Neural progenitor cell (in vitro differentiated cells): ENCODE data around the gene RHCG. TPM values are rescaled to one million over a fixed set of nuclear protein-coding genes. Genes with fewer than 3 reads are reported as not detected.

Source experiments
- DNase-seq: peaks from one replicate; pipeline ENCODE4 v3.0.0-alpha.2; 2016; ENCODE audit warnings: low spot score
- H2AFZ ChIP-seq: fragments of 200-600 bp; sonication (generic); replicated peaks from 2 replicates; pipeline ENCODE4 v1.6.1; 2016; ENCODE audit warnings: antibody characterized with exemption
- H3F3A ChIP-seq: fragments of 200-600 bp; sonication (generic); 2 replicates; pipeline ENCODE4 v1.6.1; 2016; ENCODE audit warnings: antibody characterized with exemption, low read depth
- H3K27ac ChIP-seq: fragments of 200-600 bp; sonication (generic); 2 replicates; pipeline ENCODE4 v1.5.1; 2016; ENCODE audit warnings: mild to moderate bottlenecking
- H3K27me3 ChIP-seq: fragments of 200-600 bp; sonication (generic); 2 replicates; pipeline ENCODE4 v1.6.1; 2016; ENCODE audit warnings: mild to moderate bottlenecking, moderate library complexity
- H3K36me3 ChIP-seq: fragments of 200-600 bp; sonication (generic); 2 replicates; pipeline ENCODE4 v1.5.1; 2016
- H3K4me1 ChIP-seq: fragments of 200-600 bp; sonication (generic); 2 replicates; pipeline ENCODE4 v1.6.1; 2016; ENCODE audit warnings: mixed run types
- H3K4me2 ChIP-seq: fragments of 200-600 bp; sonication (generic); 2 replicates; pipeline ENCODE4 v1.6.1; 2016
- H3K4me3 ChIP-seq: fragments of 200-600 bp; sonication (generic); 2 replicates; pipeline ENCODE4 v1.5.1; 2016
- H3K79me2 ChIP-seq: fragments of 200-600 bp; sonication (generic); 2 replicates; pipeline ENCODE4 v1.6.1; 2016; ENCODE audit warnings: low read depth
- H3K9ac ChIP-seq: fragments of 200-600 bp; sonication (generic); 2 replicates; pipeline ENCODE4 v1.6.1; 2016
- H3K9me3 ChIP-seq: fragments of 200-600 bp; sonication (generic); 2 replicates; pipeline ENCODE4 v1.5.1; 2016; ENCODE audit warnings: low read depth
- H4K20me1 ChIP-seq: fragments of 200-600 bp; sonication (generic); 2 replicates; pipeline ENCODE4 v1.6.1; 2016; ENCODE audit warnings: low read depth
- H3K27ac Mint-ChIP-seq: 3 replicates; pipeline ENCODE4 v1.8.0; 2021; ENCODE audit warnings: mixed read lengths
- H3K27me3 Mint-ChIP-seq: 2 replicates; pipeline ENCODE4 v1.8.0; 2022; ENCODE audit warnings: low read depth, mild to moderate bottlenecking, inconsistent platforms, moderate library complexity, mixed read lengths; ENCODE audit not compliant: insufficient read depth
- H3K36me3 Mint-ChIP-seq: 3 replicates; pipeline ENCODE4 v1.8.0; 2021; ENCODE audit warnings: mixed read lengths
- H3K4me1 Mint-ChIP-seq: 3 replicates; pipeline ENCODE4 v1.8.0; 2021; ENCODE audit warnings: mixed read lengths
- H3K4me3 Mint-ChIP-seq: 3 replicates; pipeline ENCODE4 v1.8.0; 2021; ENCODE audit warnings: mild to moderate bottlenecking, moderate library complexity, mixed read lengths
- H3K9me3 Mint-ChIP-seq: 3 replicates; pipeline ENCODE4 v1.8.0; 2020; ENCODE audit warnings: mixed read lengths
- EZH2 ChIP-seq: fragments of 200-600 bp; sonication (generic); IDR thresholded peaks from 2 replicates; pipeline ENCODE4 v1.6.1; 2017; ENCODE audit warnings: antibody characterized with exemption, mild to moderate bottlenecking, moderate library complexity
- EZH2phosphoT487 ChIP-seq: fragments of 200-600 bp; sonication (generic); IDR thresholded peaks from 2 replicates; pipeline ENCODE4 v1.6.1; 2017; ENCODE audit warnings: antibody characterized with exemption
- total RNA-seq: library from RNA; depleted of rRNA; stranded (reverse); fragments of >200 nt; gene quantifications from 2 replicates; pipeline ENCODE4 v1.2.3, GENCODE V29; 2015; ENCODE audit warnings: low replicate concordance
- TF ChIP-seq, protein P1 (sequence below): fragments of 200-600 bp; sonication (generic); IDR thresholded peaks from 2 replicates; pipeline ENCODE4 v1.5.1; 2017; ENCODE audit warnings: antibody characterized with exemption, mild to moderate bottlenecking

Gene RHCG
- total RNA-seq, 1 donor from 2014 or later, result not detected

DNA sequence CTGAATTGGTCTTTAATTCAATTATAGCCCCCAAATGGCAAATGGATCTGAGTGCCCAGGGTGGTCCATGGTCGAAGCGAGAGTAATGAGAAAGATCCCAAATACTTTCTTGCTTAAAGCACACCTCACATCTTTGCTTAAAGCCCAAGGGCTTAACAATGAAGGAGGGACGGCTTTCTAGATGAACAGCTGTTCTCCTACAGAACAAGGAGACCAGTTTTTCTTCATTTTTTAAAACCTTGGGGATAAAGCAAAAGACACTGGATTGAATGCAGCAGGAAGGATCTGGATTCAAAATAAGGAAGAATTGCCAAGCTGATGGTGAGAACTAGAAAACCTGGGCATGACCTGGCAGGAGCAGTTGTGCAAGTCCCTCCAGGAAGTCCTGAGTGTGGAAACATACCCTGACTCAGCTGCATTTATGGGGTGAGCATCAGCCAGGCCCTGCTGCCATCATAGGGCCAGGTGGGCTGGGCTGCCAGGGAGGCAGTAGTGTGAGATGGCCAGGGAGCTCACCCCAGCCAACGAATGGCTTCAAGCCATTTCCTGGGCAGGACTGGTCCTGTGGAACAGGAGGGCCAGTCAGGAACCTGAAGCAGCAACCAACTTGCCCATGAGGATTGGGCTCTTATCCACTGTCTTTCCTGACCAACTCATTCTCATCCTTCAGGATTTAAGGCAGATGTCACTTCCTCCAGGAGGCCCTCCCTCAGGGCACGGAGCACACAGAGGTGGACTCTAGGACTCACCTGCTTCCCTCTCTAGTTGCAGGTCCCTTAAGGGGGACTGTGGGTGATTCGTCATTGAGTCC, 18.4 kb upstream of the RHCG start:
- Histone ChIP-seq H3K36me3 (no peaks in the 10 kb centered on the region), H3K27me3 (no peaks in the 10 kb centered on the region), H3K9me3 (no peaks in the 10 kb centered on the region), H3F3A (no peaks in the 10 kb centered on the region), H3K4me3 (no peak overlapping the region), H3K4me1 (no peaks in the 10 kb centered on the region), H3K79me2 (no peaks in the 10 kb centered on the region), H4K20me1 (no peaks in the 10 kb centered on the region), H3K27ac (no peak overlapping the region), H3K9ac (no peak overlapping the region), H3K4me2 (no peak overlapping the region), H2AFZ (no peak overlapping the region)
- no peak for DNase-seq
- Mint-ChIP-seq H3K36me3 (no peaks in the 10 kb centered on the region), H3K9me3 (no peaks in the 10 kb centered on the region), H3K4me3 (no peak overlapping the region), H3K4me1 (no peaks in the 10 kb centered on the region), H3K27ac (no peak overlapping the region), H3K27me3 (peaks cover 6% of the 10 kb centered on the region)
- no peak for TF ChIP-seq EZH2phosphoT487
- TF ChIP-seq, protein P1, sequence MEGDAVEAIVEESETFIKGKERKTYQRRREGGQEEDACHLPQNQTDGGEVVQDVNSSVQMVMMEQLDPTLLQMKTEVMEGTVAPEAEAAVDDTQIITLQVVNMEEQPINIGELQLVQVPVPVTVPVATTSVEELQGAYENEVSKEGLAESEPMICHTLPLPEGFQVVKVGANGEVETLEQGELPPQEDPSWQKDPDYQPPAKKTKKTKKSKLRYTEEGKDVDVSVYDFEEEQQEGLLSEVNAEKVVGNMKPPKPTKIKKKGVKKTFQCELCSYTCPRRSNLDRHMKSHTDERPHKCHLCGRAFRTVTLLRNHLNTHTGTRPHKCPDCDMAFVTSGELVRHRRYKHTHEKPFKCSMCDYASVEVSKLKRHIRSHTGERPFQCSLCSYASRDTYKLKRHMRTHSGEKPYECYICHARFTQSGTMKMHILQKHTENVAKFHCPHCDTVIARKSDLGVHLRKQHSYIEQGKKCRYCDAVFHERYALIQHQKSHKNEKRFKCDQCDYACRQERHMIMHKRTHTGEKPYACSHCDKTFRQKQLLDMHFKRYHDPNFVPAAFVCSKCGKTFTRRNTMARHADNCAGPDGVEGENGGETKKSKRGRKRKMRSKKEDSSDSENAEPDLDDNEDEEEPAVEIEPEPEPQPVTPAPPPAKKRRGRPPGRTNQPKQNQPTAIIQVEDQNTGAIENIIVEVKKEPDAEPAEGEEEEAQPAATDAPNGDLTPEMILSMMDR, result no peak
- no peak for TF ChIP-seq EZH2

DNA sequence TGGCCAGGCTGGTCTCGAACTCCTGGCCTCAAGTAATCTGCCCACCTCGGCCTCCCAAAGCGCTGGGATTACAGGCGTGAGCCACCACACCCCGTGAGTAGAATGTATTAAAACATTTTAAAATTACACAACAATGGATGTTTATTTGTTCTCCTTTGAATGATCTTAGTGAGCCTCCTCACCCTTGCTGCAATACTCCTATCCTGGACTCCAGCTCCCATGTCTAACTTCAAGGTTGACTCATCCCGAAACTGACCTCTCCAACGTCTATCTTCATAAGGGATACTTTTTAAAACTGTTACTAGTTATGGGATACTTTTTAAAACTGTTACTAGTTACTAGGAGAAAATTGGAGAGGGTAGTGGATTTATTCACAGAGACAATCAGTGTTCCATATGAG, 17.8 kb upstream of the RHCG start:
- Mint-ChIP-seq H3K9me3 (no peaks in the 10 kb centered on the region), H3K27ac (no peak overlapping the region), H3K36me3 (no peaks in the 10 kb centered on the region), H3K4me1 (no peaks in the 10 kb centered on the region), H3K4me3 (no peak overlapping the region), H3K27me3 (peaks cover 6% of the 10 kb centered on the region)
- H3K9ac ChIP-seq, result no peak overlapping the region
- no peak overlapping the region for H3K27ac ChIP-seq
- no peaks in the 10 kb centered on the region for H3K79me2 ChIP-seq
- H4K20me1 ChIP-seq, result no peaks in the 10 kb centered on the region
- H2AFZ ChIP-seq, result no peak overlapping the region
- no peaks in the 10 kb centered on the region for H3K4me1 ChIP-seq
- H3K9me3 ChIP-seq, result no peaks in the 10 kb centered on the region
- no peaks in the 10 kb centered on the region for H3K36me3 ChIP-seq
- H3K27me3 ChIP-seq, result no peaks in the 10 kb centered on the region
- TF ChIP-seq EZH2phosphoT487, result no peak
- TF ChIP-seq, protein P1, result no peak
- TF ChIP-seq EZH2, result no peak
- H3K4me2 ChIP-seq, result no peak overlapping the region
- no peak for DNase-seq
- H3F3A ChIP-seq, result peaks cover 6% of the 10 kb centered on the region
- H3K4me3 ChIP-seq, result no peak overlapping the region

- no peaks in the 10 kb centered on the region for H3K9me3 Mint-ChIP-seq
- Histone ChIP-seq H3K9me3 (no peaks in the 10 kb centered on the region), H3K27ac (no peak overlapping the region), H3K79me2 (no peaks in the 10 kb centered on the region), H3F3A (peaks cover 12% of the 10 kb centered on the region), H3K4me2 (no peak overlapping the region), H3K4me3 (no peak overlapping the region), H3K27me3 (no peaks in the 10 kb centered on the region), H4K20me1 (no peaks in the 10 kb centered on the region), H3K4me1 (no peaks in the 10 kb centered on the region), H3K36me3 (no peaks in the 10 kb centered on the region), H2AFZ (no peak overlapping the region), H3K9ac (no peak overlapping the region)
- no peak overlapping the region for H3K27ac Mint-ChIP-seq
- H3K27me3 Mint-ChIP-seq, result peaks cover 4% of the 10 kb centered on the region
- H3K4me1 Mint-ChIP-seq, result no peaks in the 10 kb centered on the region
- H3K4me3 Mint-ChIP-seq, result no peak overlapping the region
- TF ChIP-seq EZH2, result no peak
- TF ChIP-seq EZH2phosphoT487, result no peak
- TF ChIP-seq, protein P1, result no peak
- no peak for DNase-seq
- no peaks in the 10 kb centered on the region for H3K36me3 Mint-ChIP-seq
Observed at GRCh38 chr15:89513284-89513683, 16.9 kb upstream of the RHCG start.
